Mucosa of rectum (tissue), 2 donors: ENCODE results near the gene AKAP13.

Experiments used
- H3K27ac ChIP-seq, 2 donors: one replicate each; pipeline ENCODE4 v1.7.0; 2013; ENCODE audit warnings: inconsistent platforms in 2 of 2, low read depth in 2 of 2, low read length in 2 of 2
- H3K27me3 ChIP-seq, 2 donors: one replicate each; pipeline ENCODE4 v1.7.0; 2013; ENCODE audit warnings: low read length in 2 of 2; ENCODE audit not compliant: control insufficient read depth in 2 of 2, insufficient read depth in 2 of 2
- H3K36me3 ChIP-seq, 2 donors: one replicate each; pipeline ENCODE4 v1.7.0; 2013; ENCODE audit warnings: low read length in 2 of 2; ENCODE audit not compliant: control insufficient read depth in 2 of 2, insufficient read depth in 2 of 2
- H3K4me1 ChIP-seq, 2 donors: one replicate each; pipeline ENCODE4 v1.7.0; 2013; ENCODE audit warnings: low read length in 2 of 2, mild to moderate bottlenecking in 1 of 2; ENCODE audit not compliant: control insufficient read depth in 2 of 2, insufficient read depth in 2 of 2
- H3K4me3 ChIP-seq, 2 donors: one replicate each; pipeline ENCODE4 v1.7.0; 2013; ENCODE audit warnings: low read length in 2 of 2
- H3K9ac ChIP-seq, 2 donors: one replicate each; pipeline ENCODE4 v1.7.0; 2013; ENCODE audit warnings: low read length in 2 of 2, low read depth in 1 of 2, mild to moderate bottlenecking in 1 of 2
- H3K9me3 ChIP-seq, 2 donors: one replicate each; pipeline ENCODE4 v1.7.0; 2013; ENCODE audit warnings: low read length in 2 of 2; ENCODE audit not compliant: control insufficient read depth in 2 of 2
- donor health status: healthy.
- donor health status: Normal muscosa, but diverticular disease.

Gene AKAP13

DNA sequence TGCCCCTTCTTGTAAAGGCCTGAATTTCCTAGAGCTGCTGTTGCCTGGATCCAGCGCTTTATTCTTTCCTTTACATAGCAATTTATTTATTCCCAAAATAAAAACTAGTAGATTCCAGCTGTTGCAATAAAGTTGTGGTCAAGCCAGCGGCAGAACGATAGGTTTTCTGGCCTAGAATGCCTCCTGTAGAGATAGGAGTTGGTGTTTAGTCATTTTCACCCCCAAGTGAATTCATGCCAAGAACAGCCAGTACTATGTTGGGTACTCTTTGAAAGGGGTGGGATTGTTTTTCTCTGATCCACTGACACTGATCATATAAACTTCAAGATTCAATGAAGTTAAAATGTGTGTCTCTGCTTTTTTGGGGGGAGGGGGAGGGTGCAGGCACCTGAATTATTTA lies 344.6 kb downstream of the AKAP13 start:
- no peak overlapping the region for H3K27ac ChIP-seq
- H3K9ac ChIP-seq: no peak overlapping the region
- no peak overlapping the region for H3K4me3 ChIP-seq
- peaks cover 8 to 16% of the 10 kb centered on the region in 2 donors for H3K4me1 ChIP-seq
- no peaks in the 10 kb centered on the region for H3K9me3 ChIP-seq
- H3K36me3 ChIP-seq: peaks cover 72 to 85% of the 10 kb centered on the region in 2 donors
- no peaks in the 10 kb centered on the region for H3K27me3 ChIP-seq

DNA sequence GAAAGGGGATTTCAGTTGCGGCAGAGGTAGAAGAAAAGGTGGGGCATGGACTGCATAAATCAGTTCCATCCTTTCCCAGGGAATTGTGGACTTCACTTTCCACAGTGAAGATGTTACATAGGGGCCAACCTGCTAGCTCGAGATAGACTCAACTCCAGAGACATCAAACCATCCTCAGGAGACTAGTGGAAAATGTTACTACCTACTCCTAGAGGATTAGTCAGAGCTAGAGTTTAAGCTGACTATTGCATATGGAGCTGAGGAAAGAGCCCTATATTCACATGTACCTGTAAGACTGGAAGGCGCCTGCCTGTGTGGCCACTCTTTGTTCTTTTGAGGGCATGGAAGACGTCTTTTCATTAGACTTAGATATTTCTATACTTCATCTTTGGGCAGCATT lies 345.2 kb downstream of the AKAP13 start:
- Histone ChIP-seq H3K9me3 (no peaks in the 10 kb centered on the region), H3K27ac (peak overlapping the region in 1 of 2 donors; percentile 2), H3K9ac (no peak overlapping the region), H3K4me3 (no peak overlapping the region), H3K27me3 (no peaks in the 10 kb centered on the region), H3K36me3 (peaks cover 71 to 82% of the 10 kb centered on the region in 2 donors), H3K4me1 (peaks cover 10 to 16% of the 10 kb centered on the region in 2 donors)

DNA sequence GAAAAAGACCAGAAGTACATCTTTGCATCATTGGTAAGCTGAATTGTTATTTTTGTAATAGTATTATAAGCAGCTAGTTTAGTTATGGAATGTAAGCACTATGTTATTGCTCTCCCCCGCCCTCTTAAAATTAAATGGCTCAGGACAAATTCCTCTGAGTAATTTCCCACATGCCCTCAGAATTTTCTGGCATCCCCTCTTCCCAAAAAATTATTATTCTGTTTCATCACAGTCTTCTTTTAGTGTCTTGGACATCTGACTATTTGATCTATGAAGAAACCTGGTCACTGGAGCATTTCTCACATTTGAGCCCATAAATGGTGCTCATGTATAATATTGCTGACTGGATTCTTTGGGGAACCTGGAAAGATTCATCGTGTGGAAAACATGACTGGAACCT lies 346.1 kb downstream of the AKAP13 start:
- Histone ChIP-seq H3K36me3 (peaks cover 67 to 82% of the 10 kb centered on the region in 2 donors), H3K27ac (peak overlapping the region; percentile 40 to 46), H3K4me1 (peaks cover 10 to 16% of the 10 kb centered on the region in 2 donors), H3K4me3 (no peak overlapping the region), H3K9ac (no peak overlapping the region), H3K27me3 (no peaks in the 10 kb centered on the region), H3K9me3 (no peaks in the 10 kb centered on the region)

DNA sequence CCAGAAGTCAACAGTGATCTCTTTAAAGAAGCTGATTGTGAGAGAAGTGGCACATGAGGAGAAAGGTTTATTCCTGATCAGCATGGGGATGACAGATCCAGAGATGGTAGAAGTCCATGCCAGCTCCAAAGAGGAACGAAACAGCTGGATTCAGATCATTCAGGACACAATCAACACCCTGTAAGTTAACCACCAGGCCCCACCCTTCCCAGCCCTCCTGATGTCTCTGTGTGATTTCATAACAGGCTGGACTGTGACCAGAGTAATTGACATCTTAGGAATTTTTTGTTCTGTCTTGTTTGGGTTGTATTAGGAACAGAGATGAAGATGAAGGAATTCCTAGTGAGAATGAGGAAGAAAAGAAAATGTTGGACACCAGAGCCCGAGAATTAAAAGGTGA lies 346.7 kb downstream of the AKAP13 start:
- H3K36me3 ChIP-seq: peaks cover 67 to 83% of the 10 kb centered on the region in 2 donors
- peak overlapping the region; percentile 40 to 46 for H3K27ac ChIP-seq
- peaks cover 10 to 16% of the 10 kb centered on the region in 2 donors for H3K4me1 ChIP-seq
- no peaks in the 10 kb centered on the region for H3K9me3 ChIP-seq
- no peaks in the 10 kb centered on the region for H3K27me3 ChIP-seq
- H3K4me3 ChIP-seq: no peak overlapping the region
- H3K9ac ChIP-seq: no peak overlapping the region

DNA sequence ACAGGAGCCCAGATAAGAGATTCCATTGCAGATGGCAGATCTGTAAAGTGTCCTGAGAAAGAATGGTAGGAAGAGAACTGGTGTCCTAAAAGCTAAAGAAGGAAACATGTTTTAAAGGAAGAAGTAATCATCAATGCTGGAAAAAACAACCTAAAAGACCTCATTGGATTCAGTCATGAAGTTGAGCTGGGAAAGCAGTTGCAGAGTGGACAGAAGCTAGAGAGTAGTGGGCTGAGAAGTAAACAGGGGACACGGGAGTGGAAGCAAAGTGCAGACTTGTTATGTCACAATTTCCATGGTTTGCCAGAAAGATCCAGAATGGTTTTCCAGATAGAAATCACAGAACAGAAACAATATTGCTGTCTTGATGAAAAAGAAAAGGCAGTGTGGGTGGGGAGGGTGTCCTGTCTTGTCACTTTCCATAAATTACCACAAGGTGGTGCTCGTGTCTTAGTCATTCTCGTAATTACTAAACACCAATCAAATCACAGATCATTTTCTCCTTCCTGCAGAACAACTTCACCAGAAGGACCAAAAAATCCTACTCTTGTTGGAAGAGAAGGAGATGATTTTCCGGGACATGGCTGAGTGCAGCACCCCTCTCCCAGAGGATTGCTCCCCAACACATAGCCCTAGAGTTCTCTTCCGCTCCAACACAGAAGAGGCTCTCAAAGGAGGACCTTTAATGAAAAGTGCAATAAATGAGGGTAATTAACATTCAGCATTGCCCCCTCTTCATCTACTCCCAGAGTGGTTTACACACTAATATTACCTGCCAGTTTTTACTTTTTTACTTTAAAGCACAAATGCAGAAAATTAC lies 349.8 kb downstream of the AKAP13 start:
- Histone ChIP-seq H3K27ac (no peak overlapping the region), H3K27me3 (no peaks in the 10 kb centered on the region), H3K9me3 (peaks cover 2 to 5% of the 10 kb centered on the region in 2 donors), H3K4me1 (peaks cover 4 to 10% of the 10 kb centered on the region in 2 donors), H3K4me3 (no peak overlapping the region), H3K9ac (no peak overlapping the region), H3K36me3 (peaks cover 57 to 79% of the 10 kb centered on the region in 2 donors)

DNA sequence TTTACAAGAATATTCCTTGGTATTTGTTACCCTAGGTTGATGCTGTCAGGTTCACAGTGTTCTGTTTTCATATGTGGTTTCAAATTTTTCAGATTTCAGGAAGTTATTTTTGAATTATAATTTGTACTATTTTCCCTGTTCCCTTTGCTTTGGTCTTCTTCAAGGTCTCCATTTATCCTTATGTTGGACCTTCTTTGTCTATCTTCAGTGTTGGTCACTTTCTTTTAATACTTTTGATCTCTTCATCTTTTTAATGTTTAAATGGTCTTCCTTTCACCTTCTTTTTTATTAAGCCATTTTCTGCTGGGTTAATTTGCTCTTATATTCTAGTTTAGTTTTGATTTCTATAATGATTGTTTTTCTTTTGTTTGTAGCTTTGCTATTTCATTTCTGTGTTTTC lies 353.0 kb downstream of the AKAP13 start:
- peaks cover 2 to 5% of the 10 kb centered on the region in 2 donors for H3K9me3 ChIP-seq
- H3K4me3 ChIP-seq: no peak overlapping the region
- no peak overlapping the region for H3K27ac ChIP-seq
- no peaks in the 10 kb centered on the region for H3K27me3 ChIP-seq
- H3K36me3 ChIP-seq: peaks cover 59 to 73% of the 10 kb centered on the region in 2 donors
- H3K4me1 ChIP-seq: peaks cover 0 to 2% of the 10 kb centered on the region in 2 donors
- H3K9ac ChIP-seq: no peak overlapping the region

DNA sequence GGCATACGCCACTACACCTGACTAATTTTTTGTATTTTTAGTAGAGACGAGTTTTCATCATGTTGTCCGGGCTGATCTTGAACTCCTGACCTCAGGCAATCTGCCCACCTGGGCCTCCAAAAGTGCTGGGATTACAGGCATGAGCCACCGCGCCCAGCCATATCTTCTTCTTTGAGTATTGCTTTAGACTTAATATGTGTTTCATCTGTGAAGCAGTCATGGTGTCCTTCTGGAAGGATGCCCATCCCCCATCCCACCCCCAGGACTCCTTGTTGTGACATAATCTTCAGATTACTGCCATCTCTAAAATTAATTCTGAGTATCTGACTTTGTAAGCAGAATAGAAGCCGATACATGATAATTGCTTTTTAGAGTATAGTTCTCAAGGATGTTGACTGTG lies 356.7 kb downstream of the AKAP13 start:
- H3K9me3 ChIP-seq: peaks cover 2 to 5% of the 10 kb centered on the region in 2 donors
- no peaks in the 10 kb centered on the region for H3K27me3 ChIP-seq
- no peak overlapping the region for H3K9ac ChIP-seq
- H3K4me1 ChIP-seq: no peaks in the 10 kb centered on the region
- H3K36me3 ChIP-seq: peaks cover 66 to 72% of the 10 kb centered on the region in 2 donors
- no peak overlapping the region for H3K4me3 ChIP-seq
- H3K27ac ChIP-seq: no peak overlapping the region

DNA sequence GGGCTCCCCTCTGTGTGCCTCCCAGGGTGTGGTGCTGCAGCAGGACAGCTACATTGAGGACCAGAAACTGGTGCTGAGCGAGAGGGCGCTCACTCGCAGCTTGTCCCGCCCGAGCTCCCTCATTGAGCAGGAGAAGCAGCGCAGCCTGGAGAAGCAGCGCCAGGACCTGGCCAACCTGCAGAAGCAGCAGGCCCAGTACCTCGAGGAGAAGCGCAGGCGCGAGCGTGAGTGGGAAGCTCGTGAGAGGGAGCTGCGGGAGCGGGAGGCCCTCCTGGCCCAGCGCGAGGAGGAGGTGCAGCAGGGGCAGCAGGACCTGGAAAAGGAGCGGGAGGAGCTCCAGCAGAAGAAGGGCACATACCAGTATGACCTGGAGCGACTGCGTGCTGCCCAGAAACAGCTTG lies 360.6 kb downstream of the AKAP13 start:
- Histone ChIP-seq H3K27me3 (no peaks in the 10 kb centered on the region), H3K36me3 (peaks cover 75 to 78% of the 10 kb centered on the region in 2 donors), H3K27ac (no peak overlapping the region), H3K9ac (no peak overlapping the region), H3K4me1 (no peaks in the 10 kb centered on the region), H3K4me3 (no peak overlapping the region), H3K9me3 (no peaks in the 10 kb centered on the region)

DNA sequence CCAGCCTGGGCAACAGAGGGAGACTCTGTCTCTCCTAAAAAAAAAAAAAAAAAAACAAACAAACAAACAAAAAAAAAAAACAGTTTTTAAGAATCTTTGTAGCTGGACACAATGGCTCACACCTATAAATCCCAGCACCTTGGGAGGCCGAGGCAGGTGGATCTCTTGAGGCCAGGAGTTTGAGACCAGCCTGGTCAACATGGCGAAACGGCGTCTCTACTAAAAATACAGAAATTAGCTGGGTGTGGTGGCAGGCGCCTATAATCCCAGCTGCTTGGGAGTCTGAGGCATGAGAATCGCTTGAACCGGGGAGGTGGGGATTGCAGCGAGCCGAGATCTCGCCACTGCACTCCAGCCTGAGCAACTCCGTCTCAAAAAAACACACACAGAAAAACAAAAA lies 361.3 kb downstream of the AKAP13 start:
- H3K4me1 ChIP-seq: no peaks in the 10 kb centered on the region
- no peaks in the 10 kb centered on the region for H3K9me3 ChIP-seq
- no peak overlapping the region for H3K9ac ChIP-seq
- no peak overlapping the region for H3K4me3 ChIP-seq
- H3K27me3 ChIP-seq: no peaks in the 10 kb centered on the region
- peaks cover 75 to 78% of the 10 kb centered on the region in 2 donors for H3K36me3 ChIP-seq
- no peak overlapping the region for H3K27ac ChIP-seq

DNA sequence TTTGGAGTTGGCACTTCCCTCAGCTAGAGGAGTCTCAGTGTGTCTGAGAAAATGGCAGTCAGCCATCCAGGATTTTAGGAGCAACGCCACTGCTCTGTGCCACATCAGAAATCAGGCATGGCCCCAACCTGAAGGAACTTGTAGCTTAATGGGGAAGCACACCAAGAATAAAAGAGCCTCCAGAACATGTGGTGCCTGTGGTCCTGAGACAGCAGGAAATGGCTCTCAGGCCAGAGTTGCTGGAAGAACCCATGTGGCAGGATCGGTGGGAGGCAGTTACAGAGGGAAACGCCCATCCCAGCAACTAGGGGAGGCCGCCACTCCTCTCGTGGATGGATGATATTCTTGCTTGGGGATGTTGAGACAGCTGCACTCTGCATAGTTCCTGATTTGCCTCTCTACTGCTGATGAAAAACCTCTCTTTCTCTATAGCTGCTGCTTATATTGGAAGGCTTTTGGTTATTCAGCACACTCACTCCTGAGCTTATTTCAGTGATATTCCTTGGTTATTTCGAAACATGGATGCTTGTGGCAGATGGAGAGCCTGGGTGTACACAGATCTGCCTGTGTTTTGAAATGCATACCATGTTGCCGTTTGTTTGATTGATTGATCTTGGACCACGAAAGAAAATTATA lies 361.9 kb downstream of the AKAP13 start:
- Histone ChIP-seq H3K36me3 (peaks cover 79% of the 10 kb centered on the region in 2 donors), H3K4me3 (no peak overlapping the region), H3K4me1 (no peaks in the 10 kb centered on the region), H3K9me3 (no peaks in the 10 kb centered on the region), H3K27ac (no peak overlapping the region), H3K9ac (no peak overlapping the region), H3K27me3 (no peaks in the 10 kb centered on the region)
